IMR-90 (cell line): Measurements from ENCODE around the gene OAF. TPM values are rescaled to one million over a fixed set of nuclear protein-coding genes. Genes with fewer than 3 reads are reported as not detected.

Experiments used
- ATAC-seq: fragments of 200-7000 bp; cut with Tn5 transposase; 2 replicates; pipeline ENCODE4 v1.9.1; 2020; ENCODE audit warnings: low read depth, mild to moderate bottlenecking, moderate library complexity
- BruUV-seq: library from RNA; stranded (reverse); fragments of 400-500 nt; replicated peaks from 2 replicates; lab custom pipeline; 2021; lab: Mats Ljungman, UMichigan
- CTCF ChIA-PET: fragments of 300-600 bp; formaldehyde crosslinking; extraction: SDS; loops from one replicate; lab custom pipeline; 2021; ENCODE audit warnings: antibody characterized with exemption; lab: Yijun Ruan, JAX
- POLR2A ChIA-PET: fragments of 300-600 bp; sonication (Branson Sonifier 250); formaldehyde crosslinking; loops from one replicate; lab custom pipeline; 2022; ENCODE audit warnings: antibody characterized with exemption; ENCODE audit not compliant: unreplicated experiment; lab: Charles Lee
- DNase-seq: peaks from one replicate; pipeline ENCODE4 v3.0.0; 2013
- H2AFZ ChIP-seq: replicated peaks from 2 replicates; pipeline ENCODE3; 2013; ENCODE audit warnings: low read length, mild to moderate bottlenecking; ENCODE audit not compliant: poor library complexity
- H2AK5ac ChIP-seq: 2 replicates; pipeline ENCODE4 v1.6.1; 2013; ENCODE audit warnings: low read depth, low read length, inconsistent platforms
- H2AK9ac ChIP-seq: replicated peaks from 2 replicates; pipeline ENCODE3; 2013; ENCODE audit warnings: mild to moderate bottlenecking, low read depth, low read length, moderate library complexity; ENCODE audit not compliant: poor library complexity
- H2BK120ac ChIP-seq: 2 replicates; pipeline ENCODE4 v1.6.1; 2013; ENCODE audit warnings: low read depth, low read length, inconsistent platforms
- H2BK15ac ChIP-seq: 3 replicates; pipeline ENCODE4 v1.6.1; 2013; ENCODE audit warnings: low read depth, low read length, inconsistent platforms
- H2BK20ac ChIP-seq: 2 replicates; pipeline ENCODE4 v1.6.1; 2013; ENCODE audit warnings: low read depth, mild to moderate bottlenecking, inconsistent platforms, low read length, moderate library complexity
- H2BK5ac ChIP-seq: 2 replicates; pipeline ENCODE4 v1.6.1; 2013; ENCODE audit warnings: mild to moderate bottlenecking, low read depth, low read length, inconsistent platforms; ENCODE audit not compliant: poor library complexity, severe bottlenecking
- H3K14ac ChIP-seq: replicated peaks from 2 replicates; pipeline ENCODE4 v1.6.1; 2013; ENCODE audit warnings: low read depth, low read length, inconsistent platforms
- H3K18ac ChIP-seq: 2 replicates; pipeline ENCODE4 v1.6.1; 2013; ENCODE audit warnings: low read depth, low read length, control low read depth
- H3K23ac ChIP-seq: 2 replicates; pipeline ENCODE4 v1.6.1; 2013; ENCODE audit warnings: low read depth, low read length, inconsistent platforms
- H3K27ac ChIP-seq: 2 replicates; pipeline ENCODE4 v1.5.1; 2013; ENCODE audit warnings: mild to moderate bottlenecking, control low read depth, low read length; ENCODE audit not compliant: insufficient read depth
- H3K27me3 ChIP-seq: 2 replicates; pipeline ENCODE4 v1.6.1; 2013; ENCODE audit warnings: low read length; ENCODE audit not compliant: control insufficient read depth, insufficient read depth
- H3K36me3 ChIP-seq: 2 replicates; pipeline ENCODE4 v1.6.1; 2013; ENCODE audit warnings: low read length, mixed read lengths; ENCODE audit not compliant: control insufficient read depth, insufficient read depth
- H3K4ac ChIP-seq: 2 replicates; pipeline ENCODE4 v1.6.1; 2013; ENCODE audit warnings: low read depth, low read length, inconsistent platforms
- H3K4me1 ChIP-seq: 2 replicates; pipeline ENCODE4 v1.6.1; 2013; ENCODE audit warnings: low read length, mixed read lengths; ENCODE audit not compliant: control insufficient read depth, insufficient read depth
- H3K4me2 ChIP-seq: 2 replicates; pipeline ENCODE4 v1.6.1; 2013; ENCODE audit warnings: low read depth, mild to moderate bottlenecking, control low read depth, low read length, moderate library complexity
- H3K4me3 ChIP-seq: 2 replicates; pipeline ENCODE4 v1.5.1; 2013; ENCODE audit warnings: low read depth, mild to moderate bottlenecking, control low read depth, low read length, moderate library complexity; ENCODE audit not compliant: insufficient read depth
- H3K56ac ChIP-seq: 2 replicates; pipeline ENCODE4 v1.6.1; 2013; ENCODE audit warnings: low read length, inconsistent platforms; ENCODE audit not compliant: insufficient read depth; ENCODE audit errors: extremely low read depth
- H3K79me1 ChIP-seq, 2 experiments: 2 replicates each; pipeline ENCODE4 v1.6.1; 2013; ENCODE audit warnings: low read length in 2 of 2, inconsistent platforms in 1 of 2, low read depth in 1 of 2
- H3K9ac ChIP-seq: 2 replicates; pipeline ENCODE4 v1.6.1; 2013; ENCODE audit warnings: low read depth, low read length, control low read depth
- H3K9me1 ChIP-seq: 2 replicates; pipeline ENCODE4 v1.6.1; 2013; ENCODE audit warnings: low read length, inconsistent platforms; ENCODE audit not compliant: insufficient read depth
- H3K9me3 ChIP-seq: 2 replicates; pipeline ENCODE4 v1.6.1; 2013; ENCODE audit warnings: low read length; ENCODE audit not compliant: control insufficient read depth, insufficient read depth
- H4K20me1 ChIP-seq: 2 replicates; pipeline ENCODE4 v1.6.1; 2013; ENCODE audit warnings: low read length, inconsistent platforms; ENCODE audit not compliant: insufficient read depth
- H4K5ac ChIP-seq: 2 replicates; pipeline ENCODE4 v1.6.1; 2013; ENCODE audit warnings: mild to moderate bottlenecking, low read depth, low read length, control low read depth
- H4K8ac ChIP-seq, 2 experiments: 2 replicates each; pipeline ENCODE4 v1.6.1; 2013; ENCODE audit warnings: low read depth in 2 of 2, low read length in 2 of 2, control low read depth in 1 of 2, inconsistent platforms in 1 of 2
- H4K91ac ChIP-seq: 2 replicates; pipeline ENCODE4 v1.6.1; 2013; ENCODE audit warnings: low read depth, low read length, inconsistent platforms; ENCODE audit not compliant: insufficient read depth
- CEBPB ChIP-seq: IDR thresholded peaks from 2 replicates; pipeline ENCODE4 v1.6.1; 2012; ENCODE audit warnings: low read depth, low read length, improper control_type of control experiment
- MAFK ChIP-seq: IDR thresholded peaks from 2 replicates; pipeline ENCODE4 v1.6.1; 2012; ENCODE audit warnings: low read depth, low read length, improper control_type of control experiment
- MAZ ChIP-seq: IDR thresholded peaks from 2 replicates; pipeline ENCODE4 v1.6.1; 2012; ENCODE audit warnings: low read depth, mild to moderate bottlenecking, low read length, improper control_type of control experiment, moderate library complexity, borderline replicate concordance
- NFE2L2 ChIP-seq: fragments of 150-350 bp; IDR thresholded peaks from 2 replicates; pipeline ENCODE4 v1.6.1; 2016; ENCODE audit warnings: low read depth, mild to moderate bottlenecking, low read length
- RAD21 ChIP-seq: IDR thresholded peaks from 2 replicates; pipeline ENCODE4 v1.6.1; 2012; ENCODE audit warnings: low read length, improper control_type of control experiment
- RFX5 ChIP-seq: IDR thresholded peaks from 2 replicates; pipeline ENCODE4 v1.8.0; 2012; ENCODE audit warnings: low read depth, mild to moderate bottlenecking, low read length, moderate library complexity
- WGBS, 2 experiments: methylation state at CpG; one replicate each; pipeline versions ENCODE4 v1.1.5 to v1.1.7; 2013; ENCODE audit warnings: missing lambda C conversion rate in 2 of 2; ENCODE audit not compliant: insufficient read length in 1 of 2; ENCODE audit errors: extremely low coverage in 2 of 2; 5-methylcytosine and 5-hydroxymethylcytosine counted together
- dilution Hi-C: fragments of 300-500 bp; cut with HindIII; formaldehyde crosslinking; loops from one replicate; pipeline ENCODE4 v1.14.3; 2018; ENCODE audit warnings: low sequenced_read_pairs; ENCODE audit not compliant: unreplicated experiment
- in situ Hi-C: fragments of 300-500 bp; cut with MboI; formaldehyde crosslinking; loops from 3 replicates; pipeline ENCODE4 v1.14.3; 2019; ENCODE audit warnings: low sequenced_read_pairs, inconsistent platforms, mixed read lengths
- intact Hi-C: fragments of 100-400 bp; cut with micrococcal nuclease; formaldehyde crosslinking; loops from 2 replicates; pipeline ENCODE4 v1.10.0; 2022
- polyA plus RNA-seq, 3 experiments: library from polyadenylated mRNA; depleted of rRNA; stranded (reverse); fragments of >200 nt; gene quantifications; 2 replicates each; pipeline ENCODE4 v1.2.3, GENCODE V29; 2012; ENCODE audit warnings: low replicate concordance in 1 of 3
- total RNA-seq: library from RNA; depleted of rRNA; stranded (reverse); fragments of >200 nt; gene quantifications from 2 replicates; pipeline ENCODE4 v1.2.3, GENCODE V29; 2012
- TF ChIP-seq, protein P1 (sequence below): fragments of 150-350 bp; IDR thresholded peaks from 2 replicates; pipeline ENCODE4 v1.6.1; 2017; ENCODE audit warnings: mild to moderate bottlenecking, antibody characterized with exemption, low read length, low read depth
- TF ChIP-seq, protein P2 (sequence below): conservative IDR thresholded peaks from 2 replicates; pipeline ENCODE4 v1.5.1; 2012; ENCODE audit warnings: mild to moderate bottlenecking, low read depth, low read length, improper control_type of control experiment

Gene OAF
- total and polyA plus RNA-seq, 2 of the 4 experiments (the other 2 are of a cell fraction): 9.9 to 42.0 TPM

DNA sequence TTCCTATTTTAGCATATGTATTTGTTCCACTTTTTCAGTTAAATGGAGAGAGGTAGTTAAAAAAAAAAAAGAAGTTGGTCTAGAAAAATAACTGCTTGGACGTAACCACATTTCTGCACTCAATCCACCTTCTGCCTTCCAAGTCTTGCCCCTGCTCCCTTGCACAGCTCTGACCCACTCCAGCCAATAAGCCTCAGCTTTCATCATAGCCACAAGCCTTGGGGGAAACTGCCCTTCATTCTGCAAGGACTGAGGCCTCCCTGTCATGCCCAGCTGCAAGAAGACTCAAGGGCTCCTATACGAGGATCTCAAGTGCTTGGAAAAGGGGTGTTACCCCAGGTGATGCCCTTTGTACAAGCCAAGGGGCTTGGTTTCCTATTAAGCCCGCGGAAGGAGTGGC lies 36.0 kb upstream of the OAF start (continued):
- no peak for TF ChIP-seq RAD21

DNA sequence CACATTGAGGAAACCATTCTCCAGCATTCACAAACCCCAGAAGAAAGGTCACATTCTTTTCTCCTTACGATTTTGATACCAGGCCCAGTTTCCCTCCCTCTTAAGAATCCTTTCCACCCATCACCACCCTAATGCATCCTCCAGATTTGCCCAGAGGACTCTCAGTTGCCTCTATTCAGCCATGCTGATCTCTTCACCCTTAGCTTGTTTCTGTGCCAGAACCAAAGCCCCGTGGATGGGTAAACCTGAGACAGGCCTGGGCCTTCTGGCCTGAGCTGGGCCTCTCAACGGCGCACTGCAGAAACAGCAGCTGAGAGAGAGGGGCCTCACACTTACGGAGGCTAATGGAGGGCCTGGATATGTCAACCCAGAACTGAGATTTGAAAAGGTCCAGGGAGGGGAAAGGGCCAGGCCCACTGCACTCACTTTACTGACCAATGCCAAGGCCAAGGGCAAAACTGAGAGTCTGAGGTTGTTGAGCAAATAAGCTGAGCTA lies 32.2 kb upstream of the OAF start:
- Histone ChIP-seq H2BK5ac (no peak overlapping the region), H3K56ac (no peak overlapping the region), H3K18ac (no peak overlapping the region), H3K4me2 (no peak overlapping the region), H3K4me3 (no peak overlapping the region), H3K9ac (no peak overlapping the region), H2AK9ac (no peak overlapping the region), H2AFZ (no peak overlapping the region), H2BK120ac (no peak overlapping the region), H2BK15ac (no peak overlapping the region), H3K36me3 (no peaks in the 10 kb centered on the region), H3K14ac (no peak overlapping the region), H3K9me1 (no peaks in the 10 kb centered on the region), H2AK5ac (no peak overlapping the region), H4K5ac (no peak overlapping the region), H3K27ac (no peak overlapping the region), H3K9me3 (no peaks in the 10 kb centered on the region), H2BK20ac (no peak overlapping the region), H4K8ac (no peak overlapping the region), H3K27me3 (peaks cover 24% of the 10 kb centered on the region), H4K20me1 (no peaks in the 10 kb centered on the region), H4K91ac (no peak overlapping the region), H3K4ac (no peak overlapping the region), H3K79me1 (no peaks in the 10 kb centered on the region), H3K4me1 (peaks cover 4% of the 10 kb centered on the region; the same call in 1 of the 2 replicates), H3K23ac (no peak overlapping the region)
- TF ChIP-seq, protein P1, sequence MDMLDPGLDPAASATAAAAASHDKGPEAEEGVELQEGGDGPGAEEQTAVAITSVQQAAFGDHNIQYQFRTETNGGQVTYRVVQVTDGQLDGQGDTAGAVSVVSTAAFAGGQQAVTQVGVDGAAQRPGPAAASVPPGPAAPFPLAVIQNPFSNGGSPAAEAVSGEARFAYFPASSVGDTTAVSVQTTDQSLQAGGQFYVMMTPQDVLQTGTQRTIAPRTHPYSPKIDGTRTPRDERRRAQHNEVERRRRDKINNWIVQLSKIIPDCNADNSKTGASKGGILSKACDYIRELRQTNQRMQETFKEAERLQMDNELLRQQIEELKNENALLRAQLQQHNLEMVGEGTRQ: no peak
- TF ChIP-seq RAD21: no peak
- TF ChIP-seq CEBPB: no peak
- no peak for TF ChIP-seq MAZ
- TF ChIP-seq RFX5: no peak
- TF ChIP-seq NFE2L2: no peak
- TF ChIP-seq, protein P2, sequence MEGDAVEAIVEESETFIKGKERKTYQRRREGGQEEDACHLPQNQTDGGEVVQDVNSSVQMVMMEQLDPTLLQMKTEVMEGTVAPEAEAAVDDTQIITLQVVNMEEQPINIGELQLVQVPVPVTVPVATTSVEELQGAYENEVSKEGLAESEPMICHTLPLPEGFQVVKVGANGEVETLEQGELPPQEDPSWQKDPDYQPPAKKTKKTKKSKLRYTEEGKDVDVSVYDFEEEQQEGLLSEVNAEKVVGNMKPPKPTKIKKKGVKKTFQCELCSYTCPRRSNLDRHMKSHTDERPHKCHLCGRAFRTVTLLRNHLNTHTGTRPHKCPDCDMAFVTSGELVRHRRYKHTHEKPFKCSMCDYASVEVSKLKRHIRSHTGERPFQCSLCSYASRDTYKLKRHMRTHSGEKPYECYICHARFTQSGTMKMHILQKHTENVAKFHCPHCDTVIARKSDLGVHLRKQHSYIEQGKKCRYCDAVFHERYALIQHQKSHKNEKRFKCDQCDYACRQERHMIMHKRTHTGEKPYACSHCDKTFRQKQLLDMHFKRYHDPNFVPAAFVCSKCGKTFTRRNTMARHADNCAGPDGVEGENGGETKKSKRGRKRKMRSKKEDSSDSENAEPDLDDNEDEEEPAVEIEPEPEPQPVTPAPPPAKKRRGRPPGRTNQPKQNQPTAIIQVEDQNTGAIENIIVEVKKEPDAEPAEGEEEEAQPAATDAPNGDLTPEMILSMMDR: no peak
- no peak for TF ChIP-seq MAFK
- ATAC-seq (0 out of 2 replicates have a peak, but pooled peaks have one; percentile 25), DNase-seq (peak; percentile 18)
- no TSS peak for BruUV-seq
- ChIA-PET POLR2A (no interaction called here), CTCF (interaction anchor here (1.0 to 1.1 kb wide), 2 partner anchors 121 to 124 kb away, joined by 4 to 6 read pairs; no protein-coding TSS in a partner anchor)
- 78% methylated on average over 1 of the region's 5 CpGs; no CpG with 5 or more reads in 1 of the 2 experiments for WGBS, 2 experiments
- intact Hi-C loops: no loop called here
- in situ Hi-C loops: no loop called here
- dilution Hi-C loops: no loop called here
